GM12878 (cell line): ENCODE measurements around the gene SNX11.

Experiments
- CBFB ChIP-seq: IDR thresholded peaks from 2 replicates; pipeline ENCODE4 v1.6.1; 2016; ENCODE audit warnings: antibody characterized with exemption, low read depth
- FOS ChIP-seq: IDR thresholded peaks from 3 replicates; pipeline ENCODE4 v1.6.1; 2011; ENCODE audit warnings: borderline replicate concordance; ENCODE audit not compliant: insufficient read length; ENCODE audit errors: extremely low read depth
- NBN ChIP-seq: fragments of 450-650 bp; IDR thresholded peaks from 2 replicates; pipeline ENCODE4 v1.6.1; 2016
- NFXL1 ChIP-seq: fragments of 450-650 bp; IDR thresholded peaks from 2 replicates; pipeline ENCODE4 v1.6.1; 2017; ENCODE audit warnings: antibody characterized with exemption, mild to moderate bottlenecking, borderline replicate concordance
- POLR2A ChIP-seq: IDR thresholded peaks from 2 replicates; pipeline ENCODE4 v1.6.1; 2011; ENCODE audit warnings: low read depth, mild to moderate bottlenecking, low read length
- ZNF384 ChIP-seq: IDR thresholded peaks from 2 replicates; pipeline ENCODE4 v1.6.1; 2012; ENCODE audit warnings: low read depth, mild to moderate bottlenecking, low read length, improper control_type of control experiment, borderline replicate concordance
- TF ChIP-seq, protein P1 (sequence below): IDR thresholded peaks from 2 replicates; pipeline ENCODE4 v1.6.1; 2011; ENCODE audit warnings: borderline replicate concordance, low read depth, mild to moderate bottlenecking, moderate library complexity, low read length; ENCODE audit not compliant: insufficient read depth, poor library complexity, severe bottlenecking
- TF ChIP-seq, protein P2 (sequence below): IDR thresholded peaks from 2 replicates; pipeline ENCODE4 v1.6.1; 2012; ENCODE audit warnings: low read depth, low read length, improper control_type of control experiment
- TF ChIP-seq, protein P3 (sequence below), 3 experiments: IDR thresholded peaks in 2 of 3; conservative IDR thresholded peaks in 1 of 3; 2 replicates each; pipeline ENCODE4 v1.5.1; 2011; ENCODE audit warnings: low read depth in 3 of 3, low read length in 3 of 3, mild to moderate bottlenecking in 3 of 3, control low read depth in 2 of 3, moderate library complexity in 2 of 3, inconsistent platforms in 1 of 3, mixed read lengths in 1 of 3; ENCODE audit not compliant: control insufficient read depth in 2 of 3, insufficient read depth in 1 of 3; ENCODE audit errors: extremely low read depth in 1 of 3

DNA sequence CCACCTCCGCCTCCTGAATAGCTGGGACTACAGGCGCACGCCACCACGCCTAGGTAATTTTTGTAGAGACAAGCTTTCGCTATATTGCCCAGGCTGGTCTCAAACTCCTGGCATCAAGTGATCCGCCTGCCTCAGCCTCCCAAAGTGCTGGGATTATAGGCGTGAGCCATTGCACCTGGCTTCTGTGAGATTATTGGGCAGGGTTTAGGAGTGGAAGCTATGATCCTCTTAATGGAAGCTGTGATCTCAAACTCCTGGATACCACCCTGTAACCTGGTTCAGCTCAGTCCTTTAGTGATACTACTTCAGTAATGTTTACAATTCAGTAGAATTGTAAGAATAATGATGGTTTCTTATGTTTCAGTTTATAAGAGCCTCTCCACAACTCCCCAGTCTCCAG is 45.3 kb upstream of the SNX11 start:
- TF ChIP-seq, protein P1, sequence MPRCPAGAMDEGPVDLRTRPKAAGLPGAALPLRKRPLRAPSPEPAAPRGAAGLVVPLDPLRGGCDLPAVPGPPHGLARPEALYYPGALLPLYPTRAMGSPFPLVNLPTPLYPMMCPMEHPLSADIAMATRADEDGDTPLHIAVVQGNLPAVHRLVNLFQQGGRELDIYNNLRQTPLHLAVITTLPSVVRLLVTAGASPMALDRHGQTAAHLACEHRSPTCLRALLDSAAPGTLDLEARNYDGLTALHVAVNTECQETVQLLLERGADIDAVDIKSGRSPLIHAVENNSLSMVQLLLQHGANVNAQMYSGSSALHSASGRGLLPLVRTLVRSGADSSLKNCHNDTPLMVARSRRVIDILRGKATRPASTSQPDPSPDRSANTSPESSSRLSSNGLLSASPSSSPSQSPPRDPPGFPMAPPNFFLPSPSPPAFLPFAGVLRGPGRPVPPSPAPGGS = no peak
- TF ChIP-seq POLR2A = no peak
- no peak for TF ChIP-seq NFXL1
- no peak for TF ChIP-seq NBN
- no peak for TF ChIP-seq CBFB
- TF ChIP-seq, protein P2, sequence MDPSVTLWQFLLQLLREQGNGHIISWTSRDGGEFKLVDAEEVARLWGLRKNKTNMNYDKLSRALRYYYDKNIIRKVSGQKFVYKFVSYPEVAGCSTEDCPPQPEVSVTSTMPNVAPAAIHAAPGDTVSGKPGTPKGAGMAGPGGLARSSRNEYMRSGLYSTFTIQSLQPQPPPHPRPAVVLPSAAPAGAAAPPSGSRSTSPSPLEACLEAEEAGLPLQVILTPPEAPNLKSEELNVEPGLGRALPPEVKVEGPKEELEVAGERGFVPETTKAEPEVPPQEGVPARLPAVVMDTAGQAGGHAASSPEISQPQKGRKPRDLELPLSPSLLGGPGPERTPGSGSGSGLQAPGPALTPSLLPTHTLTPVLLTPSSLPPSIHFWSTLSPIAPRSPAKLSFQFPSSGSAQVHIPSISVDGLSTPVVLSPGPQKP = no peak
- no peak for TF ChIP-seq FOS
- TF ChIP-seq, protein P3, sequence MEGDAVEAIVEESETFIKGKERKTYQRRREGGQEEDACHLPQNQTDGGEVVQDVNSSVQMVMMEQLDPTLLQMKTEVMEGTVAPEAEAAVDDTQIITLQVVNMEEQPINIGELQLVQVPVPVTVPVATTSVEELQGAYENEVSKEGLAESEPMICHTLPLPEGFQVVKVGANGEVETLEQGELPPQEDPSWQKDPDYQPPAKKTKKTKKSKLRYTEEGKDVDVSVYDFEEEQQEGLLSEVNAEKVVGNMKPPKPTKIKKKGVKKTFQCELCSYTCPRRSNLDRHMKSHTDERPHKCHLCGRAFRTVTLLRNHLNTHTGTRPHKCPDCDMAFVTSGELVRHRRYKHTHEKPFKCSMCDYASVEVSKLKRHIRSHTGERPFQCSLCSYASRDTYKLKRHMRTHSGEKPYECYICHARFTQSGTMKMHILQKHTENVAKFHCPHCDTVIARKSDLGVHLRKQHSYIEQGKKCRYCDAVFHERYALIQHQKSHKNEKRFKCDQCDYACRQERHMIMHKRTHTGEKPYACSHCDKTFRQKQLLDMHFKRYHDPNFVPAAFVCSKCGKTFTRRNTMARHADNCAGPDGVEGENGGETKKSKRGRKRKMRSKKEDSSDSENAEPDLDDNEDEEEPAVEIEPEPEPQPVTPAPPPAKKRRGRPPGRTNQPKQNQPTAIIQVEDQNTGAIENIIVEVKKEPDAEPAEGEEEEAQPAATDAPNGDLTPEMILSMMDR (IDR thresholded peaks at IDR 0.05 in 2 of 3, conservative IDR thresholded peaks at IDR 0.05 in 1 of 3; ENCODE audit: control insufficient read depth in 2 of 3, extremely low read depth in 1 of 3, insufficient read depth in 1 of 3, low read depth in 3 of 3, low read length in 3 of 3) = no peak
- TF ChIP-seq ZNF384 = no peak
